ENCODE data around the gene MARCHF10.

- TF ChIP-seq CTCF (conservative IDR thresholded peaks at IDR 0.05; ENCODE audit: low read length) (no peak), EZH2phosphoT487 (IDR thresholded peaks at IDR 0.05; ENCODE audit: borderline replicate concordance) (no peak)
These were observed 126.2 kb downstream of the MARCHF10 start for GRCh38 chr17:62681939-62682381.

Measured in Loucy (cell line).